AG04449 (cell line): ENCODE measurements around the gene TAMALIN.

ENCODE experiments used
- CTCF ChIA-PET: fragments of 350-600 bp; formaldehyde crosslinking; extraction: SDS; loops from one replicate; lab custom pipeline; 2021; ENCODE audit warnings: antibody characterized with exemption; lab: Yijun Ruan, JAX
- POLR2A ChIA-PET: fragments of 400-600, 350-600 bp; formaldehyde crosslinking; extraction: SDS; loops from one replicate; lab custom pipeline; 2020; ENCODE audit warnings: antibody characterized with exemption, inconsistent platforms; lab: Yijun Ruan, JAX
- DNase-seq: peaks from one replicate; pipeline ENCODE4 v3.0.0-alpha.2; 2010; ENCODE audit warnings: low read depth, low spot score
- H3K4me3 ChIP-seq: 2 replicates; pipeline ENCODE4 v1.5.1; 2011; ENCODE audit warnings: low read depth, mild to moderate bottlenecking, control low read depth, low read length
- CTCF ChIP-seq: IDR thresholded peaks from one replicate; pipeline ENCODE4 v1.5.1; 2011; ENCODE audit warnings: mild to moderate bottlenecking, moderate library complexity, low read length, control low read depth, inconsistent platforms; ENCODE audit not compliant: insufficient read depth; ENCODE audit errors: missing control alignments

TAMALIN gene

GRCh38 chr12:52011602-52012214, 5.0 kb downstream of the TAMALIN start:
- no peak overlapping the region for H3K4me3 ChIP-seq
- CTCF ChIA-PET, result interaction anchor here (0.7 to 25.1 kb wide), 5 partner anchors 13 to 116 kb away, joined by 3 to 1081 read pairs (median 9); no protein-coding TSS in a partner anchor
- POLR2A ChIA-PET, result no interaction called here
- TF ChIP-seq CTCF, result no peak
- DNase-seq, result no peak

GRCh38 chr12:52013626-52014310, 7.0 kb downstream of the TAMALIN start:
- ChIA-PET CTCF (interaction anchor here (1.5 to 25.1 kb wide), 3 partner anchors 10 to 19 kb away, joined by 11 to 1081 read pairs (median 196); no protein-coding TSS in a partner anchor), POLR2A (no interaction called here)
- DNase-seq, result no peak
- no peak overlapping the region for H3K4me3 ChIP-seq
- no peak for TF ChIP-seq CTCF

- no peak for TF ChIP-seq CTCF
- DNase-seq, result no peak
- CTCF ChIA-PET, result interaction anchor here (1.5 to 25.1 kb wide), 5 partner anchors 1 to 24 kb away, joined by 11 to 1081 read pairs (median 726); partner anchors contain the start of gene TAMALIN
- POLR2A ChIA-PET, result no interaction called here
- H3K4me3 ChIP-seq, result no peak overlapping the region
Measured at GRCh38 chr12:52014567-52015530, 8.1 kb downstream of the TAMALIN start.

- TF ChIP-seq CTCF, result no peak
- H3K4me3 ChIP-seq, result no peak overlapping the region
- no peak for DNase-seq
- ChIA-PET POLR2A (no interaction called here), CTCF (interaction anchor here (19.6 to 25.1 kb wide), 3 partner anchors 2 to 25 kb away, joined by 726 to 1081 read pairs (median 1081); partner anchors contain the start of gene TAMALIN)
Measured at GRCh38 chr12:52015532-52016041, 8.8 kb downstream of the TAMALIN start.

GRCh38 chr12:52018433-52019112, 11.8 kb downstream of the TAMALIN start:
- ChIA-PET POLR2A (no interaction called here), CTCF (interaction anchor here (1.4 to 32.6 kb wide), 7 partner anchors 5 to 597 kb away, joined by 3 to 1695 read pairs (median 726); partner anchors contain the start of genes ANKRD33, ATG101, NR4A1 and SMIM41)
- DNase-seq, result no peak
- no peak overlapping the region for H3K4me3 ChIP-seq
- no peak for TF ChIP-seq CTCF
